GM15510 (cell line): ENCODE data around the gene TRIL.

Experiments used
- POLR2A ChIP-seq: IDR thresholded peaks from 3 replicates; pipeline ENCODE4 v1.6.1; 2011; ENCODE audit warnings: borderline replicate concordance; ENCODE audit not compliant: insufficient read length; ENCODE audit errors: extremely low read depth

TRIL gene

GRCh38 chr7:28931565-28931964 lies 26.6 kb downstream of the TRIL start:
- TF ChIP-seq POLR2A = no peak

GRCh38 chr7:28926871-28927597 lies 31.1 kb downstream of the TRIL start:
- TF ChIP-seq POLR2A = no peak

- no peak for TF ChIP-seq POLR2A
These were observed 35.4 kb downstream of the TRIL start for GRCh38 chr7:28922624-28923331.

DNA sequence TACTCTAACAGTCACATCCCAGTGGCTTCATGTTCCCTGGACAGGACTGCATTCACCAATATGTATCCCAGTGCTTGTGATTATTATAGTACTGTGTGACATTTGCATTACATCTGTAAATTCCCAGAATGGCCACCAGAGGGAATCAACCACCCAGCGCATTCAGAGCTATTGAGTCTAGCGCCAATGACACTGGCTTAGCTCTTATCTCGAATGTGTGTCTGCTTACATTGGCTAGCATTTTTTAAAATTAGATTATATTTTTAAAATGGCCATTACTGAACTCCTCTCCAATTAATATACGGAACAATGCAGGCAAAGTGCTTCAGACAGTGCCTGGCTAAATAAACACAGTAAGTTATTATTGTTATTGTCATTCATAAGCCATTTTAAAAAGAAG lies 36.3 kb downstream of the TRIL start:
- TF ChIP-seq POLR2A = no peak

GRCh38 chr7:28920424-28920823 lies 37.7 kb downstream of the TRIL start:
- no peak for TF ChIP-seq POLR2A

DNA sequence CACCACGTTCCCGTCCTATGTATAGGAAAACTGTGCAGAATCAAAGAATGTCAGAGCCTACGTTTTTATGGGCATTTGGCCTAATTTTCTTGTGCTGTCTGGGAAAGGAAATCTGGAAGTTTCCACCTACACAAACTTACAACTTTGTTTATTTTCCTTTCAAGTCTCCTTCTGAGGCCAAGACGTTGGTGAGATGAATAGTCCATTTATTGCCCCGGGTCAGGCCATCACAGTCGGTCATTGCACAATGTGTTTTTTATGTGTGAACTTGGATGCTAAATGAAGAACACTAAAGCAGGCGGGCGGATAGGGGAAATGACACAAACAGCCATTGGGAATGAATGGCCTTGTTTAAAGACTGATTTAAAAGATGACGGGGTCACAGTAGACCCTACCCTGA lies 38.6 kb downstream of the TRIL start:
- TF ChIP-seq POLR2A = no peak

- no peak for TF ChIP-seq POLR2A
These were observed 49.4 kb downstream of the TRIL start for GRCh38 chr7:28908775-28909174.

- no peak for TF ChIP-seq POLR2A
These were observed 52.7 kb downstream of the TRIL start for GRCh38 chr7:28905464-28905863.

GRCh38 chr7:28904578-28905048 lies 53.5 kb downstream of the TRIL start:
- no peak for TF ChIP-seq POLR2A

- TF ChIP-seq POLR2A = no peak
These were observed 54.2 kb downstream of the TRIL start for GRCh38 chr7:28903730-28904577.
